ENCODE results near the gene ALG1L2.
A peak's percentile ranks its signal among the peaks of the same experiment; 100 is the strongest.
"Not testable (repeated sequence)": the region's sequence is repeated elsewhere in the genome, so short reads cannot be mapped to it uniquely, and the experiment has no call there.

Gene ALG1L2

GRCh38 chr3:130081351-130081881, at the start of gene ALG1L2:
TSS of gene ALG1L2 (plus strand) at chr3:130081831. CDS start at chr3:130082017, 186 bp downstream.
- no peak for DNase-seq (ENCODE audit: low read depth)

- peak; percentile 85 for DNase-seq (ENCODE audit: low read depth)
These were observed 44.4 kb upstream of the ALG1L2 start for GRCh38 chr3:130037126-130037815.

- DNase-seq (ENCODE audit: low read depth) = peak; percentile 13
These were observed 38.9 kb upstream of the ALG1L2 start for GRCh38 chr3:130042736-130043135.

GRCh38 chr3:130043658-130044057, 38.0 kb upstream of the ALG1L2 start:
- DNase-seq (ENCODE audit: low read depth) = not testable (repeated sequence)

- no peak for DNase-seq (ENCODE audit: low read depth)
These were observed 37.3 kb upstream of the ALG1L2 start for GRCh38 chr3:130044370-130044769.

- no peak for DNase-seq (ENCODE audit: low read depth)
These were observed 32.9 kb upstream of the ALG1L2 start for GRCh38 chr3:130048726-130049125.

GRCh38 chr3:130052366-130052765, 29.3 kb upstream of the ALG1L2 start:
- peak; percentile 60 for DNase-seq (ENCODE audit: low read depth)

- DNase-seq (ENCODE audit: low read depth) = peak; percentile 54
These were observed 28.7 kb upstream of the ALG1L2 start for GRCh38 chr3:130052965-130053364.

GRCh38 chr3:130057536-130058266, 23.9 kb upstream of the ALG1L2 start:
- not testable (repeated sequence) for DNase-seq (ENCODE audit: low read depth)

GRCh38 chr3:130058267-130058657, 23.4 kb upstream of the ALG1L2 start:
- not testable (repeated sequence) for DNase-seq (ENCODE audit: low read depth)

GRCh38 chr3:130058716-130059115, 22.9 kb upstream of the ALG1L2 start:
- DNase-seq (ENCODE audit: low read depth) = peak; percentile 62

- peak; percentile 3 for DNase-seq (ENCODE audit: low read depth)
These were observed 22.5 kb upstream of the ALG1L2 start for GRCh38 chr3:130059162-130059561.

GRCh38 chr3:130073582-130073981, 8.0 kb upstream of the ALG1L2 start:
- DNase-seq (ENCODE audit: low read depth) = no peak

- no peak for DNase-seq (ENCODE audit: low read depth)
These were observed 4.0 kb upstream of the ALG1L2 start for GRCh38 chr3:130077636-130078035.

- DNase-seq (ENCODE audit: low read depth) = not testable (repeated sequence)
These were observed 1.9 kb downstream of the ALG1L2 start for GRCh38 chr3:130083363-130084090.

- DNase-seq (ENCODE audit: low read depth) = no peak
These were observed 2.9 kb downstream of the ALG1L2 start for GRCh38 chr3:130084436-130084980.

- no peak for DNase-seq (ENCODE audit: low read depth)
These were observed 4.2 kb downstream of the ALG1L2 start for GRCh38 chr3:130085881-130086280.

GRCh38 chr3:130086628-130087027, 5.0 kb downstream of the ALG1L2 start:
- DNase-seq (ENCODE audit: low read depth) = not testable (repeated sequence)

GRCh38 chr3:130088061-130088460, 6.4 kb downstream of the ALG1L2 start:
- no peak for DNase-seq (ENCODE audit: low read depth)

GRCh38 chr3:130090681-130091080, 9.1 kb downstream of the ALG1L2 start:
- peak; percentile 25 for DNase-seq (ENCODE audit: low read depth)

- no peak for DNase-seq (ENCODE audit: low read depth)
These were observed 10.3 kb downstream of the ALG1L2 start for GRCh38 chr3:130091958-130092357.

- no peak for DNase-seq (ENCODE audit: low read depth)
These were observed 12.2 kb downstream of the ALG1L2 start for GRCh38 chr3:130093741-130094391.

Measured in EH (cell line).